ENCODE data around the gene DNAH17. TPM values are rescaled to one million over a fixed set of nuclear protein-coding genes. Genes with fewer than 3 reads are reported as not detected.

DNAH17 gene
- total RNA-seq, 1 donor from 2014 or later = under 0.01 TPM

DNA sequence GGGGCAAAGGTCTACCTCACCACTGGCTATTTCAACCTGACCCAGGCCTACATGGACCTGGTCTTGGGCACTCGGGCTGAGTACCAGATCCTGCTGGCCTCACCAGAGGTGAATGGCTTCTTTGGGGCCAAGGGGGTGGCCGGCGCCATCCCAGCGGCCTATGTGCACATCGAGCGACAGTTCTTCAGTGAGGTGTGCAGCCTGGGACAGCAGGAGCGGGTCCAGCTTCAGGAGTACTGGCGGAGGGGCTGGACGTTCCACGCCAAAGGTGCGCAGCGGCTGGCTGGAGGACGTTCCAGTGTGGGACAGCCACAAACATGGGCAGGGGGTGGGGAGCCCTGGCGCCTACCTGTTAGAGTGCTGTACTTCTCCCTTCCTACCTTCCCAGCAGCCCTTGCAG lies 173.4 kb downstream of the DNAH17 start:
- TF ChIP-seq CTCF (IDR thresholded peaks at IDR 0.05; ENCODE audit: insufficient read depth, low read length, severe bottlenecking) = no peak
- H3K27me3 ChIP-seq (ENCODE audit: control insufficient read depth, insufficient read depth, low read length) = no peaks in the 10 kb centered on the region
- peaks cover 27% of the 10 kb centered on the region for H3K36me3 ChIP-seq (ENCODE audit: control insufficient read depth, insufficient read depth, low read length)
- no peak for FAIRE-seq
- DNase-seq (ENCODE audit: low read depth) = no peak
- no peak overlapping the region for H3K4me3 ChIP-seq (ENCODE audit: low read depth, low read length)

DNA sequence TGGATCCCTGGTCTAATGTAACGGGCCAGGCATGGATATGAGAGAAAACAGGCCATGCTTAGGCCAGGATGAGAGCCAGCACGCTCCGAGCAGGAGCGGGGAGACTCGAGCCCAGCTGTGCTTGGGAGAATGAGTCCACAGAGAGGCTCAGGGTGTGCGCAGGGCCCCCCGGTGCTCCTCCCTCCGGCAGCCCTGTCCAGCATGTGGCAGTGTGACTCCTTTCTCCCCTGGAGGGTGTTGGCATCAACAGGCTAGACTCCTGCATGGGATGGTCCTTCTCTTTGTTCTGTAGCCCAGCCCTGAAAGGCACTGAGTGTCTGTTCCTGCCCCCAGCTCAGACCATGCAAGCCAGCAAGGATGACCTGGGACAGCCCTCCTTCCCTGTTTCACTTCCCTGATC lies 175.3 kb downstream of the DNAH17 start:
- Histone ChIP-seq H3K27me3 (ENCODE audit: control insufficient read depth, insufficient read depth, low read length) (no peaks in the 10 kb centered on the region), H3K36me3 (ENCODE audit: control insufficient read depth, insufficient read depth, low read length) (peaks cover 29% of the 10 kb centered on the region), H3K4me3 (ENCODE audit: low read depth, low read length) (no peak overlapping the region)
- no peak for TF ChIP-seq CTCF (IDR thresholded peaks at IDR 0.05; ENCODE audit: insufficient read depth, low read length, severe bottlenecking)
- FAIRE-seq (no peak), DNase-seq (ENCODE audit: low read depth) (no peak)

DNA sequence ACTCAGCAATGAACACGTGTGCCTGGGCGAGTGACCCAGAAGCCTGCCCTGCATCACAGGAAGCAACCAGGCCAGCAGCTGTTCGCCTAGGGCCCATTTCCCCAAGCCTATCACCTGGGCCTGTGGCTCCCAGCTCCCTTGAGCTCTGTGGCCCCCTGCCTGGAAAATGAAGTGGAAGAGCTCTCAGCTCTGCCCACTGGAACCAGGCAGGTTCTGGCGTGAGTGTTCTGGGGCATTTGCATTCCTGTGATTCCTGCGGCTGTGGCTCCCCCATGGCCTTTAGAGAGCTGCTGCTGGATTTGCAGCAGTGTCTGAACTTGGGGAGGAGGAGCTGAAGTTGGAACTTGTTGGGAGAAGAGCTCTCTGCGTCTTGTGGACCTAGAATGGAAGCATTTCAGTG lies 175.9 kb downstream of the DNAH17 start:
- FAIRE-seq = no peak
- DNase-seq (ENCODE audit: low read depth) = peak; percentile 78
- no peak overlapping the region for H3K4me3 ChIP-seq (ENCODE audit: low read depth, low read length)
- no peaks in the 10 kb centered on the region for H3K27me3 ChIP-seq (ENCODE audit: control insufficient read depth, insufficient read depth, low read length)
- peaks cover 30% of the 10 kb centered on the region for H3K36me3 ChIP-seq (ENCODE audit: control insufficient read depth, insufficient read depth, low read length)
- TF ChIP-seq CTCF (IDR thresholded peaks at IDR 0.05; ENCODE audit: insufficient read depth, low read length, severe bottlenecking) = no peak

DNA sequence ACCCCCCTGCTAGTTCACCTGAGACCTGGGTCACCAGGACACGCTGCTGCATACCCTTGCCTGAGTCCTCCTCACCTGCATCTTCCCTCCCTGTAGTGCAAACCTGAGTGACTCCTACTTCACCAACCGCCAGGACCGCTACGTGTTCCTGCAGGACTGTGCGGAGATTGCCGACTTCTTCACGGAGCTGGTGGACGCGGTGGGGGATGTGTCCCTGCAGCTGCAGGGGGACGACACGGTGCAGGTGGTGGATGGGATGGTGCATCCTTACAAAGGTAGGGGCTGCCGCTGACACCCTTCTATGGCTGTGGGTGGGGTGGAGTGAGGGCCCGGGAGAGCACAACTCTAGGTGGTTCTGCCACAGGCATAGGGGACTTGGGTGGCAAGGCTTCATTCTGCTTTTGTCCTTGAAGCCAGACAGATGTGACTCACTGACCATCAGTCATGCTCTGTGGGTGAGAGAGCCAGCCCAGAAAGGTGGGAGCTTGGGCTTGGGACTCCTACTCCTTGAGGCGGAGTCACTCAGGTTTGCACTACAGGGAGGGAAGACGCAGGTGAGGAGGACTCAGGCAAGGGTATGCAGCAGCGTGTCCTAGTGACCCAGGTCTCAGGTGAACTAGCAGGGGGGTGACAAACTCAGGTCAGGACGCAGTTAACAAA lies 176.5 kb downstream of the DNAH17 start:
- Histone ChIP-seq H3K27me3 (ENCODE audit: control insufficient read depth, insufficient read depth, low read length) (no peaks in the 10 kb centered on the region), H3K4me3 (ENCODE audit: low read depth, low read length) (no peak overlapping the region), H3K36me3 (ENCODE audit: control insufficient read depth, insufficient read depth, low read length) (peaks cover 32% of the 10 kb centered on the region)
- DNase-seq (ENCODE audit: low read depth) = peak; percentile 87
- TF ChIP-seq CTCF (IDR thresholded peaks at IDR 0.05; ENCODE audit: insufficient read depth, low read length, severe bottlenecking) = no peak
- FAIRE-seq = peak; percentile 40

DNA sequence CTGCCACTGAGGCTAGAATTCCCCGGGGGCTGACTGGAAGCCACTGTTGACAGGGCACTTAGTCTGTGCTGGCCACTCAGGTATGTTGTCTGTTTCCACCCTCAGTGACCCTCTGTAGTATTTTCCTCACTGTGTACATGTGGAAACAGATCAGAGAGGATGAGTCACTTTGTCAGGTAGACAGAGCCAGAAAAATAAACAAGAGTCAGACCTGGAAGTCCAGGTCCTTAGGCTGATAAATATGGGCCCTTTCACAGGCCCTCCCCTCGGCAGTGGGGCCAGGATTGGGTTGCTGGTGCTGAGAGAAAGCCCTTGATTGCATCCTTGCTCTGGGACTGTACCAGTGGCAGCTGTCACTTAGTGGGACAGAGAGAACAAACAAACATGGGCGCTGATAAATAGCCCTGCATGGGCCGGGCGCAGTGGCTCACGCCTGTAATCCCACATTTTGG lies 177.5 kb downstream of the DNAH17 start:
- no peaks in the 10 kb centered on the region for H3K27me3 ChIP-seq (ENCODE audit: control insufficient read depth, insufficient read depth, low read length)
- TF ChIP-seq CTCF (IDR thresholded peaks at IDR 0.05; ENCODE audit: insufficient read depth, low read length, severe bottlenecking) = no peak

More for the DNA sequence above, 177.5 kb downstream of the DNAH17 start:
- peaks cover 32% of the 10 kb centered on the region for H3K36me3 ChIP-seq (ENCODE audit: control insufficient read depth, insufficient read depth, low read length)
- H3K4me3 ChIP-seq (ENCODE audit: low read depth, low read length) = no peak overlapping the region
- DNase-seq (ENCODE audit: low read depth) (peak; percentile 94), FAIRE-seq (peak; percentile 7)

Measured in bronchial epithelial cell (primary cell).